Measurements from ENCODE around the gene ABCA2. TPM values are rescaled to one million over a fixed set of nuclear protein-coding genes. Genes with fewer than 3 reads are reported as not detected.

The ABCA2 gene
- total RNA-seq (2021), result 15.2 and 22.4 TPM in 2 replicates
- long read RNA-seq, partial matches to known transcripts, result 2 of 3 reads
- long read RNA-seq, other reads (novel, unspliced or antisense), result 1 of 3 reads

- Histone ChIP-seq H2BK120ac (ENCODE audit: low read depth, low read length, poor library complexity, severe bottlenecking) (no peak within 1 kb of the TSS), H2BK12ac (ENCODE audit: insufficient read length, low read depth, low read length) (no peak within 1 kb of the TSS), H3K56ac (ENCODE audit: insufficient read length, low read depth, low read length) (no peak within 1 kb of the TSS), H3K79me2 (ENCODE audit: insufficient read depth, low read length) (no peaks in the 10 kb centered on the region), H3K18ac (ENCODE audit: insufficient read length, low read depth, low read length) (no peak within 1 kb of the TSS), H3K27ac (ENCODE audit: insufficient read length, low read depth, low read length) (no peak within 1 kb of the TSS), H2AK5ac (ENCODE audit: insufficient read length, low read length) (no peak within 1 kb of the TSS), H2BK15ac (ENCODE audit: low read depth, low read length) (no peak within 1 kb of the TSS), H4K5ac (ENCODE audit: insufficient read length, low read depth, low read length) (no peak within 1 kb of the TSS), H3K9me3 (ENCODE audit: control insufficient read depth, low read depth, low read length) (no peaks in the 10 kb centered on the region), H4K8ac (replicated peaks; ENCODE audit: insufficient read length, low read depth, low read length) (no peak within 1 kb of the TSS), H3K4me1 (ENCODE audit: insufficient read depth, low read length) (no peaks in the 10 kb centered on the region), H3K4me2 (ENCODE audit: insufficient read depth, insufficient read length, low read length) (peak within 1 kb of the TSS; percentile 36), H2BK5ac (ENCODE audit: insufficient read length, low read length) (no peak within 1 kb of the TSS), H3K27me3 (ENCODE audit: insufficient read depth, low read length) (no peaks in the 10 kb centered on the region), H2AFZ (ENCODE audit: low read length) (no peak within 1 kb of the TSS), H3K23me2 (ENCODE audit: insufficient read length, low read depth, low read length, poor library complexity, severe bottlenecking) (peaks cover 9% of the 10 kb centered on the region), H3K23ac (ENCODE audit: insufficient read length, low read depth, low read length) (no peak within 1 kb of the TSS), H3K14ac (ENCODE audit: insufficient read depth, low read length) (no peak within 1 kb of the TSS), H3K9ac (ENCODE audit: extremely low read depth, insufficient read length, low read length) (no peak within 1 kb of the TSS), H3T11ph (ENCODE audit: low read length) (no peak within 1 kb of the TSS), H4K91ac (ENCODE audit: insufficient read length, low read depth, low read length) (no peak within 1 kb of the TSS), H3K79me1 (ENCODE audit: insufficient read depth, low read depth, low read length, poor library complexity, severe bottlenecking) (no peaks in the 10 kb centered on the region), H2BK20ac (ENCODE audit: low read depth, low read length, poor library complexity, severe bottlenecking) (no peak within 1 kb of the TSS), H4K20me1 (ENCODE audit: control insufficient read depth, insufficient read depth, insufficient read length) (peaks cover 2% of the 10 kb centered on the region), H3K4ac (ENCODE audit: low read depth, low read length) (no peak within 1 kb of the TSS)
- TF ChIP-seq CTCF (conservative IDR thresholded peaks at IDR 0.05), result no peak
- WGBS (ENCODE audit: extremely low coverage, insufficient read length, low lambda C conversion rate), result no CpG with 5 or more reads among the region's 95 CpGs
- Mint-ChIP-seq H3K9me3 (no peaks in the 10 kb centered on the region), H3K4me3 (peak within 1 kb of the TSS; percentile 66 to 85), H3K36me3 (ENCODE audit: insufficient read depth in 1 of 3, low read depth in 3 of 3) (no peaks in the 10 kb centered on the region), H3K27ac (no peak within 1 kb of the TSS), H3K27me3 (ENCODE audit: low read depth) (peaks cover 24% of the 10 kb centered on the region), H3K4me1 (peaks cover 0 to 14% of the 10 kb centered on the region in 2 experiments; a peak in 2 of 4 replicates)
- DNase-seq, result no peak
Observed at GRCh38 chr9:137027369-137028262, at the start of gene ABCA2. Gene ABCA2, minus strand, starts transcription at chr9:137028237. Its CDS starts 97 bp downstream, at chr9:137028140.

All from H9 (cell line).